CD14-positive monocyte (primary cell): Measurements from ENCODE around the gene TMEM209. TPM values are rescaled to one million over a fixed set of nuclear protein-coding genes. Genes with fewer than 3 reads are reported as not detected.

ENCODE experiments used
- DNase-seq, 3 donors: peaks; one replicate each; pipeline ENCODE4 v3.0.0-alpha.2; 2011 to 2022
- H2AFZ ChIP-seq: 2 replicates; pipeline ENCODE4 v1.6.0; 2012; ENCODE audit warnings: mild to moderate bottlenecking, low read depth, low read length, inconsistent platforms; ENCODE audit not compliant: insufficient read depth, poor library complexity, severe bottlenecking
- H3K27ac ChIP-seq, 2 donors: 1 replicate in 1 of 2; 2 replicates in 1 of 2; pipeline ENCODE4 v1.5.1; 2012 to 2013; ENCODE audit warnings: low read length in 2 of 2, control low read depth in 1 of 2, inconsistent platforms in 1 of 2, low read depth in 1 of 2, mild to moderate bottlenecking in 1 of 2
- H3K27me3 ChIP-seq, 2 donors: one replicate each; pipeline versions ENCODE4 v1.6.0 to v1.6.1; 2011 to 2013; ENCODE audit warnings: low read length in 2 of 2; ENCODE audit not compliant: control insufficient read depth in 2 of 2, insufficient read depth in 2 of 2
- H3K36me3 ChIP-seq, 2 donors: replicated peaks in 1 of 2; 1 replicate in 1 of 2; 2 replicates in 1 of 2; pipeline versions ENCODE4 v1.5.1 to v1.6.1; 2012 to 2013; ENCODE audit warnings: low read length in 2 of 2, control low read depth in 1 of 2, inconsistent platforms in 1 of 2, mild to moderate bottlenecking in 1 of 2; ENCODE audit not compliant: insufficient read depth in 2 of 2, control insufficient read depth in 1 of 2
- H3K4me1 ChIP-seq, 2 donors: 1 replicate in 1 of 2; 2 replicates in 1 of 2; pipeline versions ENCODE4 v1.5.1 to v1.6.1; 2012 to 2013; ENCODE audit warnings: low read length in 2 of 2, control low read depth in 1 of 2, inconsistent platforms in 1 of 2, mild to moderate bottlenecking in 1 of 2, moderate library complexity in 1 of 2; ENCODE audit not compliant: insufficient read depth in 2 of 2, control insufficient read depth in 1 of 2
- H3K4me2 ChIP-seq: replicated peaks from 2 replicates; pipeline ENCODE3; 2012; ENCODE audit warnings: low read length, moderate library complexity, mild to moderate bottlenecking; ENCODE audit not compliant: poor library complexity, severe bottlenecking; ENCODE audit errors: extremely low read depth
- H3K4me3 ChIP-seq, 3 experiments: fragments of 200-600 bp in 1 of 3; sonication (generic) in 1 of 3; replicated peaks in 1 of 3; 1 replicate in 2 of 3; 2 replicates in 1 of 3; pipeline ENCODE4 v1.5.1; 2011 to 2013; ENCODE audit warnings: low read length in 3 of 3, mild to moderate bottlenecking in 3 of 3, control low read depth in 2 of 3, low read depth in 2 of 3, inconsistent platforms in 1 of 3, moderate library complexity in 1 of 3
- H3K79me2 ChIP-seq: 2 replicates; pipeline ENCODE4 v1.6.0; 2012; ENCODE audit warnings: mild to moderate bottlenecking, control low read depth, inconsistent platforms, low read length, moderate library complexity; ENCODE audit not compliant: insufficient read depth
- H3K9ac ChIP-seq: 2 replicates; pipeline ENCODE4 v1.6.0; 2017; ENCODE audit warnings: low read length, mild to moderate bottlenecking; ENCODE audit not compliant: insufficient read depth, poor library complexity, severe bottlenecking
- H3K9me3 ChIP-seq, 2 donors: replicated peaks in 1 of 2; 1 replicate in 1 of 2; 2 replicates in 1 of 2; pipeline versions ENCODE4 v1.5.1 to v1.6.1; 2012 to 2013; ENCODE audit warnings: low read length in 2 of 2, control low read depth in 1 of 2; ENCODE audit not compliant: control insufficient read depth in 1 of 2, insufficient read depth in 1 of 2
- H4K20me1 ChIP-seq: 2 replicates; pipeline ENCODE4 v1.6.0; 2012; ENCODE audit warnings: mild to moderate bottlenecking, low read length, control low read depth, moderate library complexity; ENCODE audit not compliant: insufficient read depth
- H3K27ac Mint-ChIP-seq, 7 donors: one replicate each; pipeline ENCODE4 v1.8.0; 2020; ENCODE audit warnings: mild to moderate bottlenecking in 7 of 7, mixed read lengths in 7 of 7, moderate library complexity in 6 of 7, inconsistent platforms in 2 of 7
- H3K27me3 Mint-ChIP-seq, 3 donors: one replicate each; pipeline ENCODE4 v1.8.0; 2021 to 2022; ENCODE audit warnings: low read depth in 3 of 3, mild to moderate bottlenecking in 3 of 3, mixed read lengths in 3 of 3, moderate library complexity in 3 of 3, inconsistent platforms in 1 of 3
- H3K36me3 Mint-ChIP-seq, 2 donors: one replicate each; pipeline ENCODE4 v1.8.0; 2020; ENCODE audit warnings: mixed read lengths in 2 of 2, inconsistent platforms in 1 of 2, mild to moderate bottlenecking in 1 of 2
- H3K4me1 Mint-ChIP-seq: one replicate; pipeline ENCODE4 v1.8.0; 2020; ENCODE audit warnings: mild to moderate bottlenecking, mixed read lengths
- H3K4me3 Mint-ChIP-seq, 2 donors: one replicate each; pipeline ENCODE4 v1.8.0; 2020; ENCODE audit warnings: mild to moderate bottlenecking in 2 of 2, mixed read lengths in 2 of 2, moderate library complexity in 1 of 2
- H3K9me3 Mint-ChIP-seq, 7 donors: one replicate each; pipeline ENCODE4 v1.8.0; 2020 to 2022; ENCODE audit warnings: mixed read lengths in 7 of 7, mild to moderate bottlenecking in 6 of 7, moderate library complexity in 6 of 7, inconsistent platforms in 2 of 7
- WGBS: methylation state at CpG from one replicate; pipeline ENCODE4 v1.1.5; 2013; ENCODE audit warnings: missing lambda C conversion rate; ENCODE audit not compliant: insufficient coverage; 5-methylcytosine and 5-hydroxymethylcytosine counted together
- intact Hi-C, 2 donors: fragments of 100-400 bp; cut with micrococcal nuclease; formaldehyde crosslinking; loops; one replicate each; pipeline versions ENCODE4 v1.15.0 to v1.15.1; 2023
- polyA plus RNA-seq, 3 donors: library from polyadenylated mRNA; depleted of rRNA in 1 of 3; unstranded in 2 of 3; stranded (reverse) in 1 of 3; fragments of 300-500 nt in 2 of 3; fragments of >200 nt in 1 of 3; fragmentation: Illumina TruSeq in 2 of 3; gene quantifications; 1 replicate in 2 of 3; 2 replicates in 1 of 3; pipeline ENCODE4 v1.2.3, GENCODE V29; 2012 to 2021
- TF ChIP-seq, protein P1 (sequence below): fragments of 200-600 bp; IDR thresholded peaks from one replicate; pipeline ENCODE4 v1.8.0; 2022; ENCODE audit warnings: antibody characterized with exemption, mild to moderate bottlenecking

The TMEM209 gene
- polyA plus RNA-seq, 3 donors = 7.7 to 16.7 (median 9.6) TPM

DNA sequence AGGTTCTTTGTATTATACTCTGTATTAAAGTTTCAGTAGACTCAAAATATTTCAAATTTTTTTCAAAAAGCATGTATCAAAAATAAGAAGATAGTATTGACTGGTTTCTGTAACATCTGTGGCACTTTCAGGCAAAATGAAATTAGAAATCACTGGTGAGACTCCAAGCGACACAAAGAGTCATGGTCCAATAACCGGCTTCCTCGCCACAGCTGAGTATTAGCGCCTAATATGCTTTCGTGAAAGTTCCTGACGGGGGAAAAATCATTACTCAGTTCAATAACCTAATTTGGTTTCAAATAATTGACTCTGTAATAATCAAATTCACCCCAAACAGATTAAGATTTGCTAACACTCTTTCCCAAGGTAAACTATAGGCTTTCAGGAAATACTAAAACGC, 13.4 kb downstream of the TMEM209 start:
- Mint-ChIP-seq H3K27ac (no peak overlapping the region), H3K27me3 (no peaks in the 10 kb centered on the region), H3K36me3 (peaks cover 60 to 73% of the 10 kb centered on the region in 2 donors), H3K9me3 (no peaks in the 10 kb centered on the region), H3K4me3 (no peak overlapping the region), H3K4me1 (no peaks in the 10 kb centered on the region)
- Histone ChIP-seq H3K4me2 (no peak overlapping the region), H4K20me1 (no peaks in the 10 kb centered on the region), H3K27ac (no peak overlapping the region), H3K4me3 (no peak overlapping the region), H3K79me2 (peaks cover 3% of the 10 kb centered on the region), H3K9me3 (no peaks in the 10 kb centered on the region), H2AFZ (no peak overlapping the region), H3K27me3 (no peaks in the 10 kb centered on the region), H3K4me1 (no peaks in the 10 kb centered on the region), H3K36me3 (peaks cover 44 to 79% of the 10 kb centered on the region in 2 donors), H3K9ac (no peak overlapping the region)
- no peak for DNase-seq
- TF ChIP-seq, protein P1, sequence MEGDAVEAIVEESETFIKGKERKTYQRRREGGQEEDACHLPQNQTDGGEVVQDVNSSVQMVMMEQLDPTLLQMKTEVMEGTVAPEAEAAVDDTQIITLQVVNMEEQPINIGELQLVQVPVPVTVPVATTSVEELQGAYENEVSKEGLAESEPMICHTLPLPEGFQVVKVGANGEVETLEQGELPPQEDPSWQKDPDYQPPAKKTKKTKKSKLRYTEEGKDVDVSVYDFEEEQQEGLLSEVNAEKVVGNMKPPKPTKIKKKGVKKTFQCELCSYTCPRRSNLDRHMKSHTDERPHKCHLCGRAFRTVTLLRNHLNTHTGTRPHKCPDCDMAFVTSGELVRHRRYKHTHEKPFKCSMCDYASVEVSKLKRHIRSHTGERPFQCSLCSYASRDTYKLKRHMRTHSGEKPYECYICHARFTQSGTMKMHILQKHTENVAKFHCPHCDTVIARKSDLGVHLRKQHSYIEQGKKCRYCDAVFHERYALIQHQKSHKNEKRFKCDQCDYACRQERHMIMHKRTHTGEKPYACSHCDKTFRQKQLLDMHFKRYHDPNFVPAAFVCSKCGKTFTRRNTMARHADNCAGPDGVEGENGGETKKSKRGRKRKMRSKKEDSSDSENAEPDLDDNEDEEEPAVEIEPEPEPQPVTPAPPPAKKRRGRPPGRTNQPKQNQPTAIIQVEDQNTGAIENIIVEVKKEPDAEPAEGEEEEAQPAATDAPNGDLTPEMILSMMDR = no peak
- 100% methylated on average over 3 of the region's 7 CpGs for WGBS
- intact Hi-C loops = no loop called here

GRCh38 chr7:130189343-130189742, 15.9 kb downstream of the TMEM209 start:
- H3K9ac ChIP-seq = no peak overlapping the region
- H3K27me3 ChIP-seq = no peaks in the 10 kb centered on the region
- no peak overlapping the region for H2AFZ ChIP-seq
- no peak overlapping the region for H3K4me2 ChIP-seq
- TF ChIP-seq, protein P1 = no peak
- H3K4me3 Mint-ChIP-seq = no peak overlapping the region
- H3K4me1 Mint-ChIP-seq = no peaks in the 10 kb centered on the region
- H3K27ac ChIP-seq = no peak overlapping the region
- no peaks in the 10 kb centered on the region for H3K9me3 ChIP-seq
- H3K27ac Mint-ChIP-seq = no peak overlapping the region
- no peak for DNase-seq
- intact Hi-C loops = no loop called here
- peaks cover 3% of the 10 kb centered on the region for H3K79me2 ChIP-seq
- peaks cover 58 to 69% of the 10 kb centered on the region in 2 donors for H3K36me3 Mint-ChIP-seq
- no peaks in the 10 kb centered on the region for H3K4me1 ChIP-seq
- H3K9me3 Mint-ChIP-seq = no peaks in the 10 kb centered on the region
- H3K27me3 Mint-ChIP-seq = no peaks in the 10 kb centered on the region
- no peak overlapping the region for H3K4me3 ChIP-seq
- H3K36me3 ChIP-seq = peaks cover 43 to 82% of the 10 kb centered on the region in 2 donors
- WGBS = 11% methylated on average over 1 of the region's 5 CpGs
- no peaks in the 10 kb centered on the region for H4K20me1 ChIP-seq
